ENCODE results near the gene ZFAND2A.
"Not testable (repeated sequence)": the region's sequence is repeated elsewhere in the genome, so short reads cannot be mapped to it uniquely, and the experiment has no call there.

Gene ZFAND2A, protein sequence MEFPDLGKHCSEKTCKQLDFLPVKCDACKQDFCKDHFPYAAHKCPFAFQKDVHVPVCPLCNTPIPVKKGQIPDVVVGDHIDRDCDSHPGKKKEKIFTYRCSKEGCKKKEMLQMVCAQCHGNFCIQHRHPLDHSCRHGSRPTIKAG

DNA sequence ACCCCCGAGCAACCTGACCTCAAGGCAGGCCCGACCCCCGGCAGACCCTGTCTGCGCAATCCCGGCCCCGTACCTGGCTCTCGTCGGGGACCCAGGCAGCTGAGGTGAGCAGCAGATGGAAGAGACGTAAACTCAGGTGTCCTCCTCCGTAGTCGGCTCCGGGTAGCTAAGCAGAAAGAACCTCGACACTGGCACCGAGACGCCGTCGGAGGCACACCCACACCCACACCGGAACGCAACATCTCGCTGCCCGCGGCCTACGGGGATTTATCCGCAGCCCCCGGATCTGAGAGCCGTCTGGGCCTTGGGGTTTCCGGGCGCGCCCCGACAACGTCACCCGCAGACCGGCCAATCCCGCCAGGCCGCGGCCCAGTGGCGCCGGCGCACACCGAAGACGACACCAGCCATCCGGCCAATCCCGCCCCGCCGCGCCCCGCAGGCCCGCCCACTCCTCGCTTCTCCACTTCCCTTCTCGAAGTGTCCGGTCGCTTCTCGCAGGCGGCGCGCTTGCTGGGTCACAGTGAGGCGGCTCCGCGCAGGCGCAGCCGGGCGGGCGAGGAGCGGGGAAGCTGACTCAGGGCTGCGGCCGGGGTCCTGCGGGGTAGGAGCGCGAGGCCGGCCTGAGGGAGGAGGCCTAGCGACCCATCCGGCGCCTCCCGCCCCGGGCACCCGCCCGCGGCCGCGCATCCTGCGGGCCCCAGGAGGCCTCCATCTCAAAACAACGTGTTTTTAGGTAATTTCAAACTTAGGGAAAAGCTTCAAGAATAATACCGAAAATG, at the start of gene ZFAND2A:
Gene ZFAND2A, minus strand, starts transcription at position 306 of the 779 bp plus-strand sequence. CDS start 1,984 bp downstream, outside the sequence.
- peak; percentile 91 for DNase-seq

DNA sequence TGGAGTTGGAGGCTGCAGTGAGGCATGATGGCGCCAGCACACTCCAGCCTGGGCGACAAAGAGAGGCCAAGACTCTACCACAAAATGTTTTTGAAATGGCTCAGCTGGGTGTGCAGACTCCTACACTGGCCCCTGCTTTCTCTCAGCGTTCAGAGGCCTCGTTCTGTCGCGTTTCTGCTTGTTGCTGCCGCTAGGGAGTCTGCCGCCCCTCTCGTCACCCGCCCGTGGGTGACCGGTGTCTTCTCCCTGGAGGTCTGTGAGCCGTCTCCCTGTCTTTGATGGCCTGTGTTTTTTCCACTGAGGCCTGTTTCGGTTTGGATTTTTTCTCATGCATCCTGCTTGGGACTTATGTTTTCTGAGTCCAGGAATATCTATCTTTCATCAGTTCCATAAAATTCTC, 49.1 kb upstream of the ZFAND2A start:
- DNase-seq, result no peak

DNA sequence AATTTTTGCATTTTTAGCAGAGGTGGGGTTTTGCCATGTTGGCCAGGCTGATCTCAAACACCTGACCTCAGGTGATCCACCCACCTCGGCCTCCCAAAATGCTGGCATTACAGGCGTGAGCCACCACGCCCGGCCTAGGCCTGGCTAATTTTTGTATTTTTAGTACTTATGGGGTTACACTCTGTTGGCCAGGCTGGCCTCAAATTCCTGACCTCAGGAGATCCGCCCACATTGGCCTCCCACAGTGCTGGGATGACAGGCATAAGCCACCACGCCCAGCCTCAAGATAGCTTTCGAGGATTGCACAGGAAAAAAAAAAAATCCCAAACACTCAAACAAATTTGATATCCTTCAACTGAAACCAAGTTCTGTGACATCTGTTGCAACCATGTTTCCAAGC, 45.7 kb upstream of the ZFAND2A start:
- DNase-seq, result not testable (repeated sequence)

DNA sequence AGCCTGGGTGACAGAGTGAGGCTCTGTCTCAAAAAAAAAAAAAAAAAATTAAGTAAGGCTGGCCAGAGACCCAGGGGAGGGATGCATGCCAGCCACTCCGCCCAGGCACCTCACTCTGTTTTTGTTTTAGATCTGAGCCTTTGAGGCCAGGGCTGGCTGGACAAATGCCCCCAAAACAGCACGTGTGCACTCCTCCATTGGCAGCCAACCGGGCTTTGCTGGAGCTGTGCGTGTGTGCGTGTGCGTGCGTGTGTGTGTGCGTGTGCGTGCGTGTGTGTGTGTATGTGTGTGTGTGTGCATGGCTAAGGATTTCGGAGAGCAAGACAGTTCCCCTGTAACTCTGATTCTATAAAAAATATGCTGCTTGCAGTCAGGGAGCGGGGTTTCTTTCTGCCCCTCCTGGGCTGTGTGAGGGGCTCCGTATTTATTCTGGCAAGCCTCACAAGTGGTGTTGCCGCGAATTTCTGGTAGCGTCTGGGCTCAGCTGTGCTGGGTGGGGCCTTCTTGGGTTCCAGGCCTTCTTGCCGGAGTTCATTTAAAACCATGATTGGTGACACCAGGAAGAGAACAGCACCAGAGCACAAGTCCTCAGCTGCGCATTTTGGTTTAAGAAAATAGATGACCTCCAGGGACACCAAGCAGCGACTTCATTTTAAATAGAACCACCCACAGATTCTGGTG, 44.6 kb upstream of the ZFAND2A start:
- DNase-seq, result no peak

DNA sequence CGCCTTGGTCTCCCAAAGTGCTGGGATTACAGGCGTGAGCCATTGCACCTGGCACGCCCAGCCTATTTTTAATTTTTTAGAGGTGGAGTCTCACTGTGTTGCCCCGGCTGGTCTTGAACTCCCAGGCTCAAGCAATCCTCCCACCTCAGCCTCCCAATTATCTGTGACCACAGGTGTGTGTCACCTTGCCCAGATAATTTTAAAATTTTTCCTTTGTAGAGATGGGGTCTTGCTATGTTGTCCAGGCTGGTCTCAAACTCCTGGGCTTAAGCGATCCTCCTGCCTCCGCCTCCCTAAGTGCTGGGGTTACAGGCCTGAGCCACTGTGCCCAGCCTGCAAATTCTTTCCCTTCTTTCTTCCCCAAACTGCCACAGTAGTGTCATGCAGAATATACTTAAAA, 42.9 kb upstream of the ZFAND2A start:
- DNase-seq, result not testable (repeated sequence)

DNA sequence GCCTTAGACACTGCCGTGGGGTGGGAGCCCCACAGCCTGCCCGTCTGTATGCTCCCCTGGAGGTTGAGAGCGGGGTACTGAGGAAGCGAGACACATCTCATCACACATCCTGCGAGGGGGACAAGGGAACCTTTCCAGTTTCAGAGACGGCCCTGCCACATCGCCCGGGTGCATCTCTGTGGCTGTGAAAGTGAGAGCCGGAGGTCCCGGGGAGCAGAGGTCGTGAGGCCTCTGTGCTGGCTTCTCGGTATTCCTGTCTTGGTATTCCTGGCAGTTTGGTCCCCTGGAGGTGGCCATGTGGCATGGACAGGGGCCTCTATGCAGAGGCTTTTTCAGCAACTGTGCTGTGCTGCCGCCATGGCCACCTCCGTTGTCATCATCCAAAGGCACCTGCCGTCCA, 41.9 kb upstream of the ZFAND2A start:
- DNase-seq, result no peak

DNA sequence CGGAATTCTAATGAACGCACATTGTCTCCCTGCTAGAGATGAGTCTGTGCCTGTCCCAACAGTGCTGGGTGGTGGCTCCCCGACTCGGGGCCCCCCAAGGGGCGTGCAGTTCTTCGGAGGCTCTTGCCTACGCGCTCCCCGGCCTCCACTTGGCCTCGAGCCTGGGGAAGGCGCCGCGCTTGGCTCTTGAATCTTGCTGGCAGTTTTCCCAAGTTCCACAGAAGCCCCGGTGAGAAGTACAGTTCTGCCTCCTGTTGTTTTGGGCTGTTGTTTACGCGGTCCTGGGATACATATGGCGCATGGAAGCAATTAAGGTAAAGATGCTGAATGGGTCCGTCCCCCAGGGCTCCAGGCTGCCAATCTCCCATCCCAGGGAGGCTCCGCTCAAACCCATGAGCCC, 40.0 kb upstream of the ZFAND2A start:
- peak; percentile 36 for DNase-seq

DNA sequence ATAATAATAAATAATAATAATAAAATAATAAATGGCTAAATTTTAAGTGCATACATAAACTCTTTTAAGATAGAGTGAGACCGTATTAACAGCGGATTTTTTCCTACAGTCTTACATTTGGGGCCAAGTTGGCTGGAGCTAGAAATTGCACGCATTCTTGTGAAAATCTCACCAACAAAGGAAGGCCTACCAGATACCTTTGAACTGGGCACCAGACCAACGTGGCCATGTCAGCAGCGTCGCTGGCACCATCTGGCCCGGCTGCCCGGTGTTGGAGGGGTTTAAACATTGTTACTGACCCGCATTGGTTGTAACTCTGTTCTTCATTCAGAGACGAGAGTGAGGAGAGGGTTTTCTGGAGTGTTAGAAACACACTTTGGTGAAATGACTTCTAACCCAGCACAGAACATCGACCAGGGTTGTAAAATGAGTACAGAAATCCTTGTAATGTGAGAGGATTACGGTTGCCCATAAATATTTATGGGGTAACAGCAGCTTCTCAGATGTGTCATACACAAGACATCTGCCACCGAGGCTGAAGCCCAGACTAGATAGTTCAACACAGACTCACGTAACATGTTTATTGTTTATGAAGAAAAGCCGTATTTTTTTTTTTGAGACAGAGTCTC, 38.1 kb upstream of the ZFAND2A start:
- peak; percentile 69 for DNase-seq

DNA sequence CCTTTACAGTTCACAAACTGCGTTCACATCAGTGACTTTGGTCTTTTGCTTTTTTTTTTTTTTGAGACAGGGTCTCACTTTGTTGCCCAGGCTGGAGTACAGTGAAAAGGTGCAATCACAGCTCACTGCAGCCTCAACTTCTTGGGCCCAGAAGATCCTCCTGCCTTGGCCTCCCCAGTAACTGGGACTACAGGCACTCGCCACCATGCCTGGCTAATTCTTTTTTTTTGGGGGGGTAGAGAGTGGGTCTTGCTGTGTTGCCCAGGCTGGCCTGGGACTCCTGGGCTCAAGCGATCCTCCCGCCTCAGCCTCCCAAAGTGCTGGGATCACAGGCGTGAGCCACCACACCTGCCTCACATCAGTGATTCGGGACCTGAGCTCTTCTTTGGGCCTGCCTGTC, 37.0 kb upstream of the ZFAND2A start:
- no peak for DNase-seq

DNA sequence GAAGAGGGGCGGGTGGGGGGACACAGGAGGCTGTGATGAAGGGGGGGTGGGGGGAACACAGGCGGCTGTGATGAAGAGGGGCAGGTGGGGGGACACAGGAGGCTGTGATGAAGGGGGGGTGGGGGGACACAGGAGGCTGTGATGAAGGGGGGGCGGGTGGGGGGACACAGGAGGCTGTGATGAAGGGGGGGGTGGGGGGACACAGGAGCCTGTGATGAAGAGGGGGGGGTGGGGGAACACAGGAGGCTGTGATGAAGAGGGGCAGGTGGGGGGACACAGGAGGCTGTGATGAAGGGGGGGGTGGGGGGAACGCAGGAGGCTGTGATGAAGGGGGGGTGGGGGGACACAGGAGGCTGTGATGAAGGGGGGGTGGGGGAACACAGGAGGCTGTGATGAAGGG, 36.4 kb upstream of the ZFAND2A start:
- not testable (repeated sequence) for DNase-seq

DNA sequence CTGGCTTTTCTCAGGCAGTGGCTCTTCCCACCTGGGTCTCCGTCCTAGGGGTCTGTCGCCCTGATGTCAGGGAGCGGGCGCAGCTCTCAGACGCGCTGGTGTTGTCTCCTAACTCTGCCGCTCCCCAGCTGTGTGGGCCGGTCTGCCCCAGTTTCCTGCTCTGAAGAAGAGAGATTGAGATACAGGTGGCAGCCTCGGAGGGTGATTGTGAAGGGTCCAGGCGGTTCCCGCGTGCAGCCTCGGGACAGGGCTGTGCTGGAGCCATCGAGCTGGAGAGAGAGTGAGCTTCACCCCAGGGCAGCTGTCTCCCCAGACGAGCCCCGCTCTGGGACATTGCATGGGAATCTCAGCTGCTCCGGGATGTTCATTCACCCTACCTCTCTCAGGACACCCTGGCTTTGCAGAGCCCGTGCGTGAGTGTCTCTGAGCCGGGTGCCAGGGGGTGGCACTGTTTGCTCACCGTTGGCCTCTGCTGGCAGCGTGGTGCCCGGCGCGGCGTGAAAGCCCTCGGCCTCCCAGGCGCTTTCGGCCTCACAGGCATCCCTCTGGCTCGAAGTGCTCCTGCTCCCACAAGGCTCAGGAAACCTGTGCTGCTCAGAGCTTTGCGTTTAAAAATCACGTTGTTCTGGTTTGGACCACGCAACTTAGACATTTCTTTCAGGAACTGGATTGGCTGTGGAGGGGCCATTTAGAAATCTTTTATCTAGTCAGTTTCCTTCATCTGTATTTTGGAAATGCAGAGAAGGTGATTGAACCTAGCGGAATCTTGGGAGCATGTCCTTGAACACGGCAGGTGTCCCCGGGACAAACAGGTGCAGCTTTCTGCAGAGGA, 33.8 kb upstream of the ZFAND2A start:
- DNase-seq, result peak; percentile 28

DNA sequence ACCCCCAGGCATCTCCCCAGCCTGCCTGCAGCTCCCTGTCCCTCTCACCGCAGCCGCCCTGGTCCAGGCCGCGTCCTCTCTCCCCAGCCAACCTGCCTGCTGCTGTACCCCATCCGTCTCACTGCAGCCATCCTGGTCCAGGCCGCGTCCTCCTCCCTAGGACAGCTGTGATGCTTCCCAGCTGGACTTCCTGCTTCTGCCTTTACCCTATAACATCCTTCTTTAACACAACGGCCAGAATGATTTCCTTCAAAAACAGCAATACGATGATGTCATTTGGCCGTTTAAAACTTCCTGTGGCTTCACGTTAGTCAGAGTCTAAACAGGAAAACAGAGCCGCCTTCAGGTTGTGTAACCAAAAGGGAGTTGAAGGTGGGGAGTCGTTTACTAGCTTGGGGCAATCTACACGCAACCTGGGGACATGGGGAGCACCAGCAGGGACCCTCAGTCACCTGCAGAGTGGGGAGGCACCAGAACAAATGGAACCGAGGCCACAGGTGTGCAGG, 32.2 kb upstream of the ZFAND2A start:
- DNase-seq, result no peak

DNA sequence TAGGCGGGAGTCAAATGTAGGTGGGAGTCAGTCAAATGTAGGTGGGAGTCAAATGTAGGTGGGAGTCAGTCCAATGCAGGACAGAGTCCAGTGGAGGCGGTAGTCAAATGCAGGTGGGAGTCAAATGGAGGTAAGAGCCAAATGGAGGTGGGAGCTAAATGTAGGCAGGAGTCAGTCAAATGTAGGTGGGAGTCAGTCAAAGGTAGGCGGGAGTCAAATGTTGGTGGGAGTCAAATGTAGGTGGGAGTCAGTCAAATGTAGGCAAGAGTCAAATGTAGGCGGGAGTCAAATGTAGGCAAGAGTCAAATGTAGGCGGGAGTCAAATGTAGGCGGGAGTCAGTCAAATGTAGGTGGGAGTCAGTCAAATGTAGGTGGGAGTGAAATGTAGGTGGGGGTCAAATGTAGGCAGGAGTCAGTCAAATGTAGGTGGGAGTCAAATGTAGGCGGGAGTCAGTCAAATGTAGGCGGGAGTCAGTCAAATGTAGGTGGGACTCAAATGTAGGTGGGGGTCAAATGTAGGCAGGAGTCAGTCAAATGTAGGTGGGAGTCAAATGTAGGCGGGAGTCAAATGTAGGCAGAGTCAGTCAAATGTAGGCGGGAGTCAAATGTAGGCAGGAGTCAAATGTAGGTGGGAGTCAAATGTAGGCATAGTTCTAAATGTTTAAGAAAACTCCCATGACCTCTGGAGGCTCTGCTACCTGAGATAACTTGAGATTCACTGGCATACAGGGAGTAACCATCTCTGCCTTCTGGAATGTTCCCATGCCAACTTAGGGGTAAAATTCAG, 30.2 kb upstream of the ZFAND2A start:
- DNase-seq, result no peak

DNA sequence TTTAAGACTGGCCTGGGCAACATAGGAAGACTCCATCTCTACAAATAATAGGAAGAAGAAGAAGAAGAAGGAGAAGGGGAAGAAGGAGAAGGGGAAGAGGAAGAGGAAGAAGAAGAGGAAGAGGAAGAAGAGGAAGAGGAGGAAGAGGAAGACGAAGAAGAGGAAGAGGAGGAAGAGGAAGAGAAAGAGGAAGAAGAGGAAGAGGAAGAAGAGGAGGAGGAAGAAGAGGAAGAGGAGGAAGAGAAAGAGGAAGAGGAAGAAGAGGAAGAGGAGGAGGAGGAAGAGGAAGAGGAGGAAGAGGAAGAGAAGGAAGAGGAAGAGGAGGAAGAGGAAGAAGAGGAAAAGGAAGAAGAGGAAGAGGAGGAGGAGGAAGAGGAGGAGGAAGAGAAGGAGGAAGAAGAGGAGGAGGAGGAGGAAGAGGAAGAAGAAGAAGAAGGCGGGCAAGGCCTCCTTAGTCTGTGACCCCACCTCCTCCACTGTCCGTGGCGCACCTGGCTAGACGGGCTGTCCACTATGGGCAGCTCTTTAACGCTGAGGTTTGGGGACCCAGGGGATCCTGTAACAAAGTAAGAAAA, 28.8 kb upstream of the ZFAND2A start:
- DNase-seq, result no peak

DNA sequence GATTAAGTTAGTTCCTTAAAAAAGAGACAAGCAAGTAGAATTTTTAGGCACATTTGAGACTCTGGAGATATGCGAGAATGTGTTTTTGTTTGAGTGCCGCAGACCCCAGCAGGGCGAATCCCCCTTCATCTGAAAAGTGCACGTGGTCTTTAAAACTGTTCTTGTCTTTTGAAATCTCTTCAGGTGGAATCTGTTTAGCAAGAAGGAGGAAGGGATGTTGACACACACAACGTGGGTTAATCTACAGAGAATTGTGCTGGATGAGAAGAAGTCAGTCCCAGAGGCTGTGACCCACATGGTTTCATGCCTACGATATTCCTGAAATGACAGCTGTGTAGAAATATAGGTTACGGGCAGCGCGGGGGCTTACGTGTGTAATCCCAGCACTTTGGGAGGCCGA, 27.1 kb upstream of the ZFAND2A start:
- DNase-seq, result no peak

DNA sequence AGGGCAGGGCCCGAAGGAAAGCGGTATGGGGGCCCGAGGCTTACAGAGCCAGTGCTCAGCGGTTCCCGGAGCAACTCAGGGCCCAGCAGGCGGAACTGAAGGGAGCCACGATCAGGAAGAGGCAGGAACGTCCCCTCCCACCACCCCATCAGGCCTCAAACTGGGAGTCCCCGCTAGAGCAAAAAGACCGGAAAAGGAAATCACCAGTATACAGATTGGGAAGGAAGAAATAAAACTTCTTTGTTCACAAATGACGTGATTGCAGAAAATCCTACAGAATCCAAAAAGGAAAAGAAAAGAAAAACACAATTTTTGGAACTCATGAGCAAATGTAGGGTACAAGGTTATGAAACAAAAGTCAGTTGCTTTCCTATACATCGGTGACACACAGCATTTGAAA, 21.6 kb upstream of the ZFAND2A start:
- DNase-seq, result no peak

DNA sequence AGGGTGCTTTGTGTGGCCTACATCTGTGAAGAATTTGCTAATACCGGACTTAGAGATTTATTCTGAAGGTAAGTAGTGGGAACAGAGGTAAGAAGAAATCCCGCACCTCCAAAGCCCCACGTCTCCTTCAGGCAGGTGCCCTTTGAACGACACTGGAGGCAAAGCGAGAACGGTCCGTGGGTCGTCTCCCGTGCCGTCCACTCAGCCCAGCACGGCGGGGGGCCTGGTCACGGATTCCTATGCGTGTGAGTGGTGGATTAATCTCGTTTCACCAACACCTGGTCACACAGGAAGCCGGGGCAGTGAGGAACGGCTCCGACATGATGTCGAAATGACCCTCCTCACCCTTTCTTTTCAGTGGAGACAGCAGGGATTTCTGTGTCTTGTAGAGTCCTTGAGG, 21.0 kb upstream of the ZFAND2A start:
- no peak for DNase-seq

DNA sequence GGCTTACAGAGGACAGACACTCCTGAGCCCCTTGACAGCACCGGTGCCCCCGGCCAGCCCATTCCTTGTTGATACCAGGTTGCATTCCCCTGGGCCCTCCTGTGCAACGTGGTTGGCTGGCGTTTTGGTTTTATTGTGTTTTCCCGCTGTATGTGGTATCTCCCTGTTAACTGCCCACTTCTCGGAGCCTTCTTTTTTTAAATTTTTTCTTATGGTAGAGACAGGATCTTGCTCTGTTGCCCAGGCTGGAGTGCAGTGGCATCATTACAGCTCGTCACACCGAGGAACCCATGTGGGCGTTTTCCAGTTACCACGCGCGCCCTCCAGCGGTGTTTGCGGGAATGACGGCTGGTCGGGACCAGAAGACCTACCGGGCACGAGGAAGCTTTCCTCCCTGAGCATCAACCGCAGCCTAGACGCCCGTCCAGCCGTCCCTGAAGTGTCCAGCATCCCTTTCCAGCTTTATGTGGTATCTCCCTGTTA, 16.9 kb upstream of the ZFAND2A start:
- peak; percentile 77 for DNase-seq

DNA sequence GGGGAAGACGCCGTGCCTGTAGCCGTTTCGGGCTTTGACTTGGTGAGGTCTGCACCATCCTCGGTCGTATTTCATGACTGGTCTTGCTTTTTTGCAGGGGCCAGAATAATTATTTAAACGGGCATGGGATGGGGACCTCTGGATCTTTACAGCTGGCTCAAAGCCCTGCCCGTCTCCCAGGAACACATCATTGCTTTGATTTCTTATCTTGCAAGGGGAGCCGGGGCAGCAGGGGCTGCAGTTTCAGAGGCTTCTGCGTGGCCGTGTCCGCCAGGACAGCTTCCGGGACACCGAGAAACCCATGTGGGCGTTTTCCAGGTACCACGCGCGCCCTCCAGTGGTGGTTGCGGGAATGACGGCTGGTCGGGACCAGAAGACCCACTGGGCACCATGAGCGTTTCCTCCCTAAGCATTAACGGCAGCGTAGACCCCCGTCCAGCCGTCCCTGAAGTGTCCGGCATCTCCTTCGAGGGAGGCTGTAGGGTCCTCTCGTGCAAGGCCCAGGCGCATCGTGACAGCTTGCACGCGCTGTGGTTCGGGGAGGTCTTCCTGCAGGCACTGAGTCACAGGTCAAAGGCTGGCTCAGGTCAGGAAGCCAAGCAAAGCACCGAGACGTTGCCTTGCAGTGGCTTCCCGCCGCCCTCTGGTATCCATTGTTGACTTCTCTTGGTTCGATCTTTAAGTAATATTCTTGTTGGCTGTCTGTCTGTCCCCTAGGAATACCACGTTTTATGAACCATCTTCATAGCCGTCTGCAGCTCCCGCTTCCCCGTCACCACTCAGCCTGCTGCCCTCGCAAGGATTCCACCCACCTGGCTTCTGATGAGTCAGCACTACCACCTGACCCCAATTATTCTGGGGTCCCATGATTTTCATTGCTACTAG, 16.2 kb upstream of the ZFAND2A start:
- peak; percentile 67 for DNase-seq

DNA sequence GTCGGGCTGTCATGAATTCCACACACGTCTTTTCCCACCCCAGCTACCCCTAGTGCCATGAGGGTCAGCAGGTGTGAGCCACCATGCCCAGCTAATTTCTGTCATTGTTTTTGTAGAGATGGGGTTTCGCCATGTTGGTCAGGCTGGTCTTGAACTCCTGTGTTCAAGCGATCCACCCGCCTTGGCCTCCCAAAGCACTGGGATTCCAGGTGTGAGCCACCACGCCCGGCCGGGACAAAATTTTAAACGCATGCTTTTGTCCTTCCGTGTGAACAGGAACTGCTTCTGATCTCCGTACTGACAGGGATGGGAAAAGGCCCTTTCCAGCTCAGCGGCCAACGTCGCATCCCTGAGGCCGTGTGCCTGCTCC, 15.6 kb upstream of the ZFAND2A start:
- DNase-seq, result no peak

Measured in NCI-H1694 (cell line).